CD8-positive, alpha-beta memory T cell (primary cell): ENCODE results near the gene HMGCS2. TPM values are rescaled to one million over a fixed set of nuclear protein-coding genes. Genes with fewer than 3 reads are reported as not detected.

ENCODE experiments used
- CTCF ChIA-PET: fragments of 350-600 bp; sonication (Branson Sonifier 250); formaldehyde crosslinking; loops from one replicate; lab custom pipeline; 2021; ENCODE audit warnings: antibody characterized with exemption; lab: Charles Lee
- POLR2A ChIA-PET: fragments of 350-600 bp; sonication (Branson Sonifier 250); formaldehyde crosslinking; loops from one replicate; lab custom pipeline; 2021; ENCODE audit warnings: antibody characterized with exemption; lab: Charles Lee
- DNase-seq, 5 donors: peaks; one replicate each; pipeline versions ENCODE4 v3.0.0 to v3.0.0-alpha.2; 2020 to 2022; ENCODE audit warnings: mixed read lengths in 1 of 5
- H3K27ac ChIP-seq: one replicate; pipeline ENCODE4 v1.7.0; 2013; ENCODE audit warnings: low read depth, mild to moderate bottlenecking, low read length, moderate library complexity
- H3K27me3 ChIP-seq: 2 replicates; pipeline ENCODE4 v1.7.0; 2013; ENCODE audit warnings: low read length, mild to moderate bottlenecking; ENCODE audit not compliant: insufficient read depth, poor library complexity, severe bottlenecking
- H3K36me3 ChIP-seq: 2 replicates; pipeline ENCODE4 v1.7.0; 2013; ENCODE audit warnings: mild to moderate bottlenecking, low read length, moderate library complexity; ENCODE audit not compliant: insufficient read depth
- H3K4me1 ChIP-seq: 2 replicates; pipeline ENCODE4 v1.7.0; 2013; ENCODE audit warnings: mild to moderate bottlenecking, low read length, moderate library complexity; ENCODE audit not compliant: insufficient read depth
- H3K4me3 ChIP-seq: 2 replicates; pipeline ENCODE4 v1.7.0; 2013; ENCODE audit warnings: mild to moderate bottlenecking, low read length
- H3K9me3 ChIP-seq: 2 replicates; pipeline ENCODE4 v1.7.0; 2013; ENCODE audit warnings: mild to moderate bottlenecking, low read length
- H3K27ac Mint-ChIP-seq, 8 donors: one replicate each; pipeline ENCODE4 v1.8.0; 2020 to 2021; ENCODE audit warnings: mixed read lengths in 8 of 8, mild to moderate bottlenecking in 6 of 8, inconsistent platforms in 3 of 8, moderate library complexity in 3 of 8
- H3K27me3 Mint-ChIP-seq, 2 donors: one replicate each; pipeline ENCODE4 v1.8.0; 2020 to 2021; ENCODE audit warnings: mixed read lengths in 2 of 2, mild to moderate bottlenecking in 1 of 2, moderate library complexity in 1 of 2
- H3K36me3 Mint-ChIP-seq, 3 donors: one replicate each; pipeline ENCODE4 v1.8.0; 2020 to 2021; ENCODE audit warnings: mixed read lengths in 3 of 3, inconsistent platforms in 1 of 3, mild to moderate bottlenecking in 1 of 3
- H3K4me1 Mint-ChIP-seq, 3 donors: one replicate each; pipeline ENCODE4 v1.8.0; 2020 to 2021; ENCODE audit warnings: mixed read lengths in 3 of 3, inconsistent platforms in 1 of 3, mild to moderate bottlenecking in 1 of 3
- H3K4me3 Mint-ChIP-seq, 7 donors: one replicate each; pipeline ENCODE4 v1.8.0; 2020 to 2021; ENCODE audit warnings: mixed read lengths in 7 of 7, mild to moderate bottlenecking in 6 of 7, moderate library complexity in 4 of 7, inconsistent platforms in 2 of 7
- H3K9me3 Mint-ChIP-seq, 5 donors: one replicate each; pipeline ENCODE4 v1.8.0; 2020 to 2022; ENCODE audit warnings: mixed read lengths in 5 of 5, mild to moderate bottlenecking in 3 of 5, moderate library complexity in 2 of 5, inconsistent platforms in 1 of 5
- polyA plus RNA-seq: library from polyadenylated mRNA; unstranded; fragments of 300-500 nt; fragmentation: Illumina TruSeq; gene quantifications from one replicate; pipeline ENCODE4 v1.2.3, GENCODE V29; 2021
- total RNA-seq, 2 experiments: library from RNA; stranded (reverse); gene quantifications; one replicate each; pipeline ENCODE4 v1.2.3, GENCODE V29; 2021

Gene HMGCS2
- not detected for total RNA-seq
- not detected for polyA plus RNA-seq

DNA sequence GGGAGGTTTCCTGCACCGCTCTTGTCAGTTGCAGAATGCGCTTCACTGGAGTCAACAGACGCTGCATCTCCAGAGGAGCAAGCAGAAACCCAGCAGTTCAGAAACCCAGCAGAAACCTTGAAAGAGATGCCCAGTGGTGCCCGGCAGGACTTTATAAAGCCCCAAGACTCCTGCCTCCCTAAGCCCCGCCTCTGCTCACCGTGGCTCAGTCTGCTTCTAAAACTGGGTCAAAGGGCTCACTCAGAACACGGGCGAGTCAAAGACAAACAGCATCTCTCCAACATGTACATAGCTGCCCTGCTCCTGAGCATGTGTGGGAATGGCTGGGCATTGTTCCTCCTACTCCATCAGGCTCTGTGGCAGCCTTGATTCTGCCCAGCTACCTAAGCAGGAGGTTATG lies at the start of gene HMGCS2:
Gene HMGCS2, minus strand, starts transcription at position 128 of the 400 bp plus-strand sequence. Its CDS starts 61 bp downstream, at position 67.
- Mint-ChIP-seq H3K4me3 (no peak within 1 kb of the TSS), H3K27ac (no peak within 1 kb of the TSS)

DNA sequence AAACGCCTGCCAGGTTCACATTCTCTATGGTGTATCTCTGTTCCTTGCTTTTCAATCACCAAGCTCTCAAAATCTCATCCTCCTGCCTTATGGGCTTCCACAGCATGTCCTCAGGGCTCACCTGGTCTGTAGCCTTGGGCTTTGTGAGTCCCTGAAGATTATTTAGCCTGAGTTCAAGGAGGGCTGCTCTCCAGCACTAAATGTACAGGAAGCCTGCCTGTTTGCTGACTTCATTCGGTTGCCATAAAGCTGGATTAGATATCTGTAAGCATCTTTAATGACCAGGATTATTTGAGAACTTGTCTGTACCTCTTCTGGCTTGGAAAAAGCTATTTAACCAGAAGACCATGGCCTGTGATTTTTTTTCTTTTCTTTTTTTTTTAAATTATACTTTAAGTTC lies 49.5 kb upstream of the HMGCS2 start:
- Mint-ChIP-seq H3K4me3 (no peak overlapping the region), H3K27ac (no peak overlapping the region), H3K36me3 (no peaks in the 10 kb centered on the region), H3K27me3 (peaks cover 8 to 11% of the 10 kb centered on the region in 2 donors), H3K4me1 (no peaks in the 10 kb centered on the region), H3K9me3 (no peaks in the 10 kb centered on the region)
- Histone ChIP-seq H3K36me3 (no peaks in the 10 kb centered on the region), H3K4me1 (no peaks in the 10 kb centered on the region), H3K9me3 (no peaks in the 10 kb centered on the region), H3K27ac (no peak overlapping the region), H3K4me3 (no peak overlapping the region), H3K27me3 (no peaks in the 10 kb centered on the region)
- no peak for DNase-seq
- POLR2A ChIA-PET, result no interaction called here
- CTCF ChIA-PET, result no interaction called here

More for the DNA sequence above, at the start of gene HMGCS2:
- H3K27me3 ChIP-seq, result no peaks in the 10 kb centered on the region
- ChIA-PET CTCF (interaction anchor here (1.3 kb wide), 1 partner anchor 12 kb away, joined by 3 read pairs; no protein-coding TSS in a partner anchor), POLR2A (no interaction called here)
- no peak for DNase-seq
- no peaks in the 10 kb centered on the region for H3K4me1 Mint-ChIP-seq
- H3K9me3 ChIP-seq, result no peaks in the 10 kb centered on the region
- H3K27me3 Mint-ChIP-seq, result peaks cover 3 to 21% of the 10 kb centered on the region in 2 donors
- H3K9me3 Mint-ChIP-seq, result no peaks in the 10 kb centered on the region
- H3K4me3 ChIP-seq, result no peak within 1 kb of the TSS
- H3K27ac ChIP-seq, result no peak within 1 kb of the TSS
- H3K36me3 Mint-ChIP-seq, result no peaks in the 10 kb centered on the region
- no peaks in the 10 kb centered on the region for H3K4me1 ChIP-seq
- no peaks in the 10 kb centered on the region for H3K36me3 ChIP-seq

- Mint-ChIP-seq H3K36me3 (no peaks in the 10 kb centered on the region), H3K4me3 (no peak overlapping the region), H3K4me1 (no peaks in the 10 kb centered on the region), H3K27me3 (peaks cover 4 to 5% of the 10 kb centered on the region in 2 donors), H3K9me3 (no peaks in the 10 kb centered on the region), H3K27ac (no peak overlapping the region)
- no peak for DNase-seq
- H3K4me1 ChIP-seq, result no peaks in the 10 kb centered on the region
- no peaks in the 10 kb centered on the region for H3K9me3 ChIP-seq
- POLR2A ChIA-PET, result no interaction called here
- H3K4me3 ChIP-seq, result no peak overlapping the region
- H3K27ac ChIP-seq, result no peak overlapping the region
- CTCF ChIA-PET, result no interaction called here
- no peaks in the 10 kb centered on the region for H3K36me3 ChIP-seq
- no peaks in the 10 kb centered on the region for H3K27me3 ChIP-seq
These were observed 47.7 kb upstream of the HMGCS2 start for GRCh38 chr1:119816407-119816806.

DNA sequence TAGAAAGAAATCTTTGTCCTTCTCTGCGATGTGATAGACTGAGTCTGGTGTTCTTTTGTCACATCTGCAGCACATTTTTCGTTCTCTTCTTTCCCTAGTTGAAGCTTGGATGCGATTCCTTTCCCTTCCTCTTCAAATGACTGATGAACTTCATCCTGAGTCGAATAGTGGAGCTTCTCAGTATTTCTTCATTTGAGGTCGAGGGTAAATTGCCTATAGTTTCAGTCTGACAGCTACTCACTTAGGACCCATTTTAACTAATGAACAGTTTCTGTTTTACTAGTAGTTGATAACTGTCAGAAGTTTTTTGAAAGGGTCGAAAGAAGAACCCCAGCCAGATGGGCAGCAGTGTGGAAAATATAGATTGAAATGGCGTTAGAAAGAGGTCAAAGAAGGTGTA lies 47.2 kb upstream of the HMGCS2 start:
- Histone ChIP-seq H3K9me3 (no peaks in the 10 kb centered on the region), H3K4me3 (no peak overlapping the region), H3K27me3 (no peaks in the 10 kb centered on the region), H3K4me1 (no peaks in the 10 kb centered on the region), H3K36me3 (no peaks in the 10 kb centered on the region), H3K27ac (no peak overlapping the region)
- H3K27me3 Mint-ChIP-seq, result peaks cover 3 to 4% of the 10 kb centered on the region in 2 donors
- DNase-seq, result no peak
- H3K4me3 Mint-ChIP-seq, result no peak overlapping the region
- H3K27ac Mint-ChIP-seq, result no peak overlapping the region
- H3K9me3 Mint-ChIP-seq, result no peaks in the 10 kb centered on the region
- H3K36me3 Mint-ChIP-seq, result no peaks in the 10 kb centered on the region
- no peaks in the 10 kb centered on the region for H3K4me1 Mint-ChIP-seq
- ChIA-PET CTCF (no interaction called here), POLR2A (no interaction called here)

GRCh38 chr1:119815361-119815760 lies 46.7 kb upstream of the HMGCS2 start:
- Histone ChIP-seq H3K9me3 (no peaks in the 10 kb centered on the region), H3K27ac (no peak overlapping the region), H3K36me3 (no peaks in the 10 kb centered on the region), H3K4me3 (no peak overlapping the region), H3K27me3 (no peaks in the 10 kb centered on the region), H3K4me1 (no peaks in the 10 kb centered on the region)
- CTCF ChIA-PET, result interaction anchor here (1.0 kb wide), 1 partner anchor 14 kb away, joined by 3 read pairs; no protein-coding TSS in a partner anchor
- Mint-ChIP-seq H3K4me3 (no peak overlapping the region), H3K36me3 (no peaks in the 10 kb centered on the region), H3K27me3 (peaks cover 3 to 4% of the 10 kb centered on the region in 2 donors), H3K4me1 (no peaks in the 10 kb centered on the region), H3K27ac (no peak overlapping the region), H3K9me3 (no peaks in the 10 kb centered on the region)
- POLR2A ChIA-PET, result no interaction called here
- DNase-seq, result no peak

DNA sequence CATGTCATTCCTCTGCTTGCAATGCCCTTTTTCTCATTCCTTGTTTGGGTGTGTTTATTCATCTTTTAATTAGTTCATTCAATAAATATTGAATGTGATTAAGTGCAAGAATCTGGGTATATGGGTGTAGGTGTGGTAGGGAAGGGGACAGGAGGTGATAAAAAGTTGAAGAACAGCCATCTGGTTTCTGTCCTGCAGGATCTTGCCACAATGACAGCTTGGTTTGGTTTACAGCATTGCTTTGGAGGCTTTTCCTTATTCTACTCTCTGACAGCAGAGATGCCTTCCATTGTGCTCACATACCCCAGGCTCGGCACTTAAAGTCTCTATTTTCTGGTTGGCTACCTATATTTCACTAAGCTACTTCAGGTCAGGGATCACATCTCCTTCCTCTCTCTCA lies 45.6 kb upstream of the HMGCS2 start:
- no peaks in the 10 kb centered on the region for H3K36me3 ChIP-seq
- no peaks in the 10 kb centered on the region for H3K4me1 ChIP-seq
- peaks cover 3 to 5% of the 10 kb centered on the region in 2 donors for H3K27me3 Mint-ChIP-seq
- no peak for DNase-seq
- no peak overlapping the region for H3K4me3 ChIP-seq
- H3K4me1 Mint-ChIP-seq, result peaks cover under 1 to 1% (median 1%) of the 10 kb centered on the region in 3 donors
- H3K9me3 ChIP-seq, result no peaks in the 10 kb centered on the region
- no peak overlapping the region for H3K27ac Mint-ChIP-seq
- no peaks in the 10 kb centered on the region for H3K9me3 Mint-ChIP-seq
- ChIA-PET POLR2A (no interaction called here), CTCF (interaction anchor here (1.0 to 2.0 kb wide), 2 partner anchors 8 to 13 kb away, joined by 3 to 5 read pairs; no protein-coding TSS in a partner anchor)
- H3K27ac ChIP-seq, result no peak overlapping the region
- H3K4me3 Mint-ChIP-seq, result no peak overlapping the region
- no peaks in the 10 kb centered on the region for H3K27me3 ChIP-seq
- no peaks in the 10 kb centered on the region for H3K36me3 Mint-ChIP-seq

GRCh38 chr1:119811985-119812557 lies 43.4 kb upstream of the HMGCS2 start:
- Mint-ChIP-seq H3K4me1 (peaks cover 2 to 5% (median 5%) of the 10 kb centered on the region in 3 donors), H3K27me3 (peaks cover 2 to 17% of the 10 kb centered on the region in 2 donors), H3K36me3 (no peaks in the 10 kb centered on the region), H3K27ac (no peak overlapping the region), H3K9me3 (no peaks in the 10 kb centered on the region), H3K4me3 (no peak overlapping the region)
- Histone ChIP-seq H3K4me3 (no peak overlapping the region), H3K36me3 (no peaks in the 10 kb centered on the region), H3K27ac (no peak overlapping the region), H3K4me1 (no peaks in the 10 kb centered on the region), H3K9me3 (no peaks in the 10 kb centered on the region), H3K27me3 (no peaks in the 10 kb centered on the region)
- POLR2A ChIA-PET, result no interaction called here
- CTCF ChIA-PET, result no interaction called here
- DNase-seq, result no peak

DNA sequence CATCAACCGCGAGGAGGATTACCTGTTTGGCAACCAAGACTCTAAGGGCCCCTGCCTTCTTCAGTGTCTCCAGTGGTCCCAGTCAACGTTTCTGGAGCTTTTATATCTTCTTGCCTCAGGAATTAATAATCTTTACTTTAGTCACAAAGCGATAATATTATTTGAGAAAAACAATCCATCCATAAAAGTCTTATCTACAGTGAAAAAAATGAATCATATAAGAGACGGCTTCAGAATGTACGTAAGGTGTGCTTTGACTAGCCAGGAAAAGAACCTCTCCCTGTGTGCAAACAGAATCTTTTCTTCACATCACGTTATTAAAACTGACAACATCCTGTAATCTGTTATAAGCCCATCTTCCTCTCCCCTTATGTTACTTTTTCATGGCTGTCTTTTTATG lies 42.7 kb upstream of the HMGCS2 start, which contains the start of gene REG4:
Gene REG4, minus strand, starts transcription at position 74 of the 400 bp plus-strand sequence. CDS start 2,691 bp downstream, outside the sequence.
- no peak within 1 kb of the TSS for H3K27ac Mint-ChIP-seq
- no peaks in the 10 kb centered on the region for H3K36me3 ChIP-seq
- no peaks in the 10 kb centered on the region for H3K27me3 ChIP-seq
- no peak within 1 kb of the TSS for H3K4me3 Mint-ChIP-seq
- no peaks in the 10 kb centered on the region for H3K4me1 ChIP-seq
- POLR2A ChIA-PET, result no interaction called here
- DNase-seq, result no peak
- no peak within 1 kb of the TSS for H3K4me3 ChIP-seq
- peaks cover 2 to 5% (median 5%) of the 10 kb centered on the region in 3 donors for H3K4me1 Mint-ChIP-seq
- H3K9me3 Mint-ChIP-seq, result no peaks in the 10 kb centered on the region
- CTCF ChIA-PET, result no interaction called here
- H3K9me3 ChIP-seq, result no peaks in the 10 kb centered on the region
- no peak within 1 kb of the TSS for H3K27ac ChIP-seq
- H3K27me3 Mint-ChIP-seq, result peaks cover 2 to 23% of the 10 kb centered on the region in 2 donors
- no peaks in the 10 kb centered on the region for H3K36me3 Mint-ChIP-seq
